ENCODE measurements around the gene DPP10. TPM values are rescaled to one million over a fixed set of nuclear protein-coding genes. Genes with fewer than 3 reads are reported as not detected.

Gene DPP10
- total and polyA plus RNA-seq, 10 of the 15 experiments (the other 5 are each of a cell fraction or from before 2014, with no cell fraction given): not detected

DNA sequence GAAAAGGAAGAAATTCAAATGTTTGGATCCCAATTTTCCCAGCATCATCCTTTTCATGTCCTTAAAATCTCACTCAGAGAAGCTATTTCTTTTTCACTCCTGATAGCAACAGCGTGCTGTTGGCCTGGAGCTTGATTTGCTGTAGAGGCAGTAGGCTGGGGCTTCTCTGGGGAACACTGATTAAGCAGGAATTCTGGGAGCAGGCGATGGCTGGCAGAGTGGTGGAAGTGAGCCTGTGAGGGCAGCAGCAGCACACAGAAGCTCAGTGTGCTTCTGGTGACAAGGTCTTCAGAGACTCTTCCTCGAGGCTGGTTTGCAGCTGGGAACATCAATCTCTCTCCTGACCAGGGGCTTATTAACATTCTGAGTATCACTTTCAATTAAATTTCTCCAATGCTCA lies 284.6 kb downstream of the DPP10 start:
- TF ChIP-seq WRNIP1 (IDR thresholded peaks at IDR 0.05; ENCODE audit: borderline replicate concordance, low read depth, low read length) (no peak), SIX5 (IDR thresholded peaks at IDR 0.05; ENCODE audit: low read depth, low read length, severe bottlenecking) (no peak), POLR2AphosphoS5 (IDR thresholded peaks at IDR 0.05; ENCODE audit: low read length) (no peak), NR2C2 (IDR thresholded peaks at IDR 0.05; ENCODE audit: borderline replicate concordance, control insufficient read depth, insufficient read length, low read depth) (no peak), CHD1 (IDR thresholded peaks at IDR 0.05; ENCODE audit: low read depth, low read length) (no peak), RCOR1 (conservative IDR thresholded peaks at IDR 0.05; ENCODE audit: low read depth, low read length) (no peak), BCLAF1 (IDR thresholded peaks at IDR 0.05) (no peak), ETV6 (conservative IDR thresholded peaks at IDR 0.05 in 1 of 2, IDR thresholded peaks at IDR 0.05 in 1 of 2; ENCODE audit: borderline replicate concordance in 1 of 2, low read depth in 1 of 2) (no peak)
- TF ChIP-seq, protein P1, sequence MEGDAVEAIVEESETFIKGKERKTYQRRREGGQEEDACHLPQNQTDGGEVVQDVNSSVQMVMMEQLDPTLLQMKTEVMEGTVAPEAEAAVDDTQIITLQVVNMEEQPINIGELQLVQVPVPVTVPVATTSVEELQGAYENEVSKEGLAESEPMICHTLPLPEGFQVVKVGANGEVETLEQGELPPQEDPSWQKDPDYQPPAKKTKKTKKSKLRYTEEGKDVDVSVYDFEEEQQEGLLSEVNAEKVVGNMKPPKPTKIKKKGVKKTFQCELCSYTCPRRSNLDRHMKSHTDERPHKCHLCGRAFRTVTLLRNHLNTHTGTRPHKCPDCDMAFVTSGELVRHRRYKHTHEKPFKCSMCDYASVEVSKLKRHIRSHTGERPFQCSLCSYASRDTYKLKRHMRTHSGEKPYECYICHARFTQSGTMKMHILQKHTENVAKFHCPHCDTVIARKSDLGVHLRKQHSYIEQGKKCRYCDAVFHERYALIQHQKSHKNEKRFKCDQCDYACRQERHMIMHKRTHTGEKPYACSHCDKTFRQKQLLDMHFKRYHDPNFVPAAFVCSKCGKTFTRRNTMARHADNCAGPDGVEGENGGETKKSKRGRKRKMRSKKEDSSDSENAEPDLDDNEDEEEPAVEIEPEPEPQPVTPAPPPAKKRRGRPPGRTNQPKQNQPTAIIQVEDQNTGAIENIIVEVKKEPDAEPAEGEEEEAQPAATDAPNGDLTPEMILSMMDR (IDR thresholded peaks at IDR 0.05 in 2 of 3, conservative IDR thresholded peaks at IDR 0.05 in 1 of 3; ENCODE audit: control insufficient read depth in 2 of 3, extremely low read depth in 1 of 3, insufficient read depth in 1 of 3, low read depth in 3 of 3, low read length in 3 of 3): no peak
- TF ChIP-seq, protein P2, sequence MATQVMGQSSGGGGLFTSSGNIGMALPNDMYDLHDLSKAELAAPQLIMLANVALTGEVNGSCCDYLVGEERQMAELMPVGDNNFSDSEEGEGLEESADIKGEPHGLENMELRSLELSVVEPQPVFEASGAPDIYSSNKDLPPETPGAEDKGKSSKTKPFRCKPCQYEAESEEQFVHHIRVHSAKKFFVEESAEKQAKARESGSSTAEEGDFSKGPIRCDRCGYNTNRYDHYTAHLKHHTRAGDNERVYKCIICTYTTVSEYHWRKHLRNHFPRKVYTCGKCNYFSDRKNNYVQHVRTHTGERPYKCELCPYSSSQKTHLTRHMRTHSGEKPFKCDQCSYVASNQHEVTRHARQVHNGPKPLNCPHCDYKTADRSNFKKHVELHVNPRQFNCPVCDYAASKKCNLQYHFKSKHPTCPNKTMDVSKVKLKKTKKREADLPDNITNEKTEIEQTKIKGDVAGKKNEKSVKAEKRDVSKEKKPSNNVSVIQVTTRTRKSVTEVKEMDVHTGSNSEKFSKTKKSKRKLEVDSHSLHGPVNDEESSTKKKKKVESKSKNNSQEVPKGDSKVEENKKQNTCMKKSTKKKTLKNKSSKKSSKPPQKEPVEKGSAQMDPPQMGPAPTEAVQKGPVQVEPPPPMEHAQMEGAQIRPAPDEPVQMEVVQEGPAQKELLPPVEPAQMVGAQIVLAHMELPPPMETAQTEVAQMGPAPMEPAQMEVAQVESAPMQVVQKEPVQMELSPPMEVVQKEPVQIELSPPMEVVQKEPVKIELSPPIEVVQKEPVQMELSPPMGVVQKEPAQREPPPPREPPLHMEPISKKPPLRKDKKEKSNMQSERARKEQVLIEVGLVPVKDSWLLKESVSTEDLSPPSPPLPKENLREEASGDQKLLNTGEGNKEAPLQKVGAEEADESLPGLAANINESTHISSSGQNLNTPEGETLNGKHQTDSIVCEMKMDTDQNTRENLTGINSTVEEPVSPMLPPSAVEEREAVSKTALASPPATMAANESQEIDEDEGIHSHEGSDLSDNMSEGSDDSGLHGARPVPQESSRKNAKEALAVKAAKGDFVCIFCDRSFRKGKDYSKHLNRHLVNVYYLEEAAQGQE (IDR thresholded peaks at IDR 0.05; ENCODE audit: low read depth, low read length): no peak
- no peaks in the 10 kb centered on the region for H3K4me1 ChIP-seq (ENCODE audit: control insufficient read depth, insufficient read depth, low read length)
- ATAC-seq (no peak), FAIRE-seq (no peak), DNase-seq (ENCODE audit: low read depth, low spot score) (no peak)
- no peaks in the 10 kb centered on the region for H3K27me3 ChIP-seq (replicated peaks in 1 of 2; ENCODE audit: control insufficient read depth in 2 of 2, insufficient read depth in 2 of 2, low read length in 1 of 2)
- BruUV-seq (replicated peaks): no TSS peak
- H3K4me3 ChIP-seq: no peak overlapping the region
- ChIA-PET SMC1A (ENCODE audit: uncharacterized antibody, unreplicated experiment) (no interaction called here), POLR2A (no interaction called here), RAD21 (ENCODE audit: unreplicated experiment) (no interaction called here), CTCF (no interaction called here)
- intact Hi-C loops (cut with micrococcal nuclease; ENCODE audit: unreplicated experiment) (no loop called here), in situ Hi-C loops (cut with MboI) (no loop called here)
- no peaks in the 10 kb centered on the region for H3K36me3 ChIP-seq (ENCODE audit: control insufficient read depth in 2 of 2, insufficient read depth in 2 of 2, low read length in 1 of 2)
- H2AFZ ChIP-seq (ENCODE audit: control insufficient read depth, low read depth, low read length): no peak overlapping the region
- WGBS (ENCODE audit: insufficient coverage, insufficient replicate concordance, low lambda C conversion rate, missing lambda C conversion rate): 0% methylated on average over 3 of the region's 3 CpGs
- H3K9me3 ChIP-seq (replicated peaks; ENCODE audit: control insufficient read depth, insufficient read depth, low read length): no peaks in the 10 kb centered on the region
- H3K27ac ChIP-seq (ENCODE audit: control insufficient read depth, insufficient read depth): no peak overlapping the region
- no peak overlapping the region for H3K9ac ChIP-seq (ENCODE audit: control insufficient read depth, insufficient read depth, low read length)
- H3K4me2 ChIP-seq (ENCODE audit: control insufficient read depth, insufficient read depth): no peak overlapping the region
- H4K20me1 ChIP-seq (ENCODE audit: control insufficient read depth, insufficient read depth): no peaks in the 10 kb centered on the region
- no peaks in the 10 kb centered on the region for H3K79me2 ChIP-seq (ENCODE audit: control insufficient read depth, insufficient read depth, low read length)

Measured in GM12878 (cell line).